HCT116 (cell line): ENCODE results near the gene UQCRC1. TPM values are rescaled to one million over a fixed set of nuclear protein-coding genes. Genes with fewer than 3 reads are reported as not detected.

Experiments used
- ATAC-seq: fragments of 200-7000 bp; cut with Tn5 transposase; 2 replicates; pipeline ENCODE4 v1.9.1; 2020; ENCODE audit warnings: mild to moderate bottlenecking, moderate library complexity
- BruUV-seq: library from RNA; stranded (reverse); fragments of 400-500 nt; replicated peaks from 2 replicates; lab custom pipeline; 2021; lab: Mats Ljungman, UMichigan
- CTCF ChIA-PET: fragments of 300-600 bp; sonication (Branson Sonifier 250); formaldehyde crosslinking; loops from one replicate; lab custom pipeline; 2021; ENCODE audit warnings: antibody characterized with exemption; lab: Charles Lee
- POLR2A ChIA-PET: fragments of 300-600, 350-600 bp; sonication (Branson Sonifier 250); formaldehyde crosslinking; loops from one replicate; lab custom pipeline; 2021; ENCODE audit warnings: antibody characterized with exemption; lab: Charles Lee
- RAD21 ChIA-PET, 2 experiments: fragments of 300-600 bp; sonication (Branson Sonifier 250); formaldehyde crosslinking; loops; one replicate each; lab custom pipeline; 2023; ENCODE audit warnings: low total read pairs in 2 of 2; ENCODE audit not compliant: uncharacterized antibody in 2 of 2, unreplicated experiment in 2 of 2, low non-redundant PET in 1 of 2; lab: Charles Lee
- DNase-seq: peaks from one replicate; pipeline ENCODE4 v3.0.0-alpha.2; 2010; ENCODE audit warnings: low read depth, low spot score
- H2AFZ ChIP-seq: fragments of 200-600 bp; shearing (Covaris generic), sonication (generic); 2 replicates; pipeline ENCODE4 v1.6.1; 2017; ENCODE audit warnings: low read depth, mixed run types, mixed read lengths, antibody characterized with exemption, low read length; ENCODE audit not compliant: poor library complexity, severe bottlenecking
- H3K27ac ChIP-seq: 2 replicates; pipeline ENCODE4 v1.5.1; 2012; ENCODE audit warnings: low read depth, low read length
- H3K27me3 ChIP-seq: fragments of 200-600 bp; sonication (generic); 2 replicates; pipeline ENCODE4 v1.6.1; 2016; ENCODE audit warnings: mixed run types, low read length, mixed read lengths; ENCODE audit not compliant: insufficient read depth
- H3K36me3 ChIP-seq, 2 experiments: fragments of 200-500 bp in 1 of 2; fragments of 200-600 bp in 1 of 2; sonication (Bioruptor generic) in 1 of 2; sonication (generic) in 1 of 2; 2 replicates each; pipeline versions ENCODE4 v1.5.1 to v1.6.1; 2014 to 2016; ENCODE audit warnings: low read length in 2 of 2, inconsistent platforms in 1 of 2, mixed read lengths in 1 of 2, mixed run types in 1 of 2; ENCODE audit not compliant: insufficient read depth in 2 of 2, control insufficient read depth in 1 of 2
- H3K4me1 ChIP-seq, 2 experiments: fragments of 200-600 bp in 1 of 2; sonication (generic) in 1 of 2; 2 replicates each; pipeline versions ENCODE4 v1.5.1 to v1.6.1; 2012 to 2017; ENCODE audit warnings: low read length in 2 of 2, inconsistent platforms in 1 of 2, mild to moderate bottlenecking in 1 of 2, mixed read lengths in 1 of 2, mixed run types in 1 of 2, moderate library complexity in 1 of 2; ENCODE audit not compliant: insufficient read depth in 2 of 2, control insufficient read depth in 1 of 2
- H3K4me2 ChIP-seq: fragments of 200-600 bp; sonication (generic); 2 replicates; pipeline ENCODE4 v1.6.1; 2017; ENCODE audit warnings: mixed run types, low read length, mixed read lengths
- H3K4me3 ChIP-seq, 2 experiments: fragments of 200-600 bp in 1 of 2; sonication (generic) in 1 of 2; replicated peaks in 1 of 2; 2 replicates each; pipeline ENCODE4 v1.5.1; 2011 to 2016; ENCODE audit warnings: low read length in 2 of 2, control low read depth in 1 of 2, low read depth in 1 of 2, mild to moderate bottlenecking in 1 of 2, mixed read lengths in 1 of 2, mixed run types in 1 of 2
- H3K79me2 ChIP-seq: fragments of 200-600 bp; sonication (generic); 2 replicates; pipeline ENCODE4 v1.6.1; 2017; ENCODE audit warnings: mild to moderate bottlenecking, mixed run types, low read length, moderate library complexity, mixed read lengths; ENCODE audit not compliant: insufficient read depth
- H3K9ac ChIP-seq: fragments of 200-600 bp; sonication (generic); 2 replicates; pipeline ENCODE4 v1.6.1; 2016; ENCODE audit warnings: low read length, mixed read lengths
- H3K9me2 ChIP-seq: fragments of 200-600 bp; sonication (generic), shearing (Covaris generic); 2 replicates; pipeline ENCODE4 v1.6.1; 2017; ENCODE audit warnings: mixed run types, mild to moderate bottlenecking, moderate library complexity; ENCODE audit not compliant: insufficient read depth
- H3K9me3 ChIP-seq, 2 experiments: fragments of 200-500 bp in 1 of 2; fragments of 200-600 bp in 1 of 2; sonication (Bioruptor generic) in 1 of 2; sonication (generic) in 1 of 2; 2 replicates each; pipeline ENCODE4 v1.6.1; 2014 to 2017; ENCODE audit warnings: low read length in 2 of 2, mixed read lengths in 2 of 2, inconsistent platforms in 1 of 2, low read depth in 1 of 2, mild to moderate bottlenecking in 1 of 2, mixed run types in 1 of 2, moderate library complexity in 1 of 2; ENCODE audit not compliant: control insufficient read depth in 1 of 2, insufficient read depth in 1 of 2
- H4K20me1 ChIP-seq: fragments of 200-600 bp; sonication (generic), shearing (Covaris generic); 2 replicates; pipeline ENCODE4 v1.6.1; 2017; ENCODE audit warnings: mixed run types, mild to moderate bottlenecking, moderate library complexity; ENCODE audit not compliant: insufficient read depth
- ATF3 ChIP-seq: IDR thresholded peaks from 2 replicates; pipeline ENCODE4 v1.6.1; 2012
- CBX3 ChIP-seq: IDR thresholded peaks from 2 replicates; pipeline ENCODE4 v1.6.1; 2012; ENCODE audit warnings: low read depth
- CEBPB ChIP-seq: IDR thresholded peaks from 2 replicates; pipeline ENCODE4 v1.6.1; 2012; ENCODE audit warnings: low read depth
- CTCF ChIP-seq, 3 experiments: fragments of 200-600 bp in 1 of 3; sonication (generic) in 1 of 3; IDR thresholded peaks in 2 of 3; conservative IDR thresholded peaks in 1 of 3; 2 replicates each; pipeline ENCODE4 v1.5.1; 2012 to 2017; ENCODE audit warnings: low read depth in 2 of 3, low read length in 2 of 3, antibody characterized with exemption in 1 of 3, borderline replicate concordance in 1 of 3, control low read depth in 1 of 3, mild to moderate bottlenecking in 1 of 3, mixed read lengths in 1 of 3, mixed run types in 1 of 3, moderate library complexity in 1 of 3; ENCODE audit not compliant: insufficient read depth in 1 of 3
- EGR1 ChIP-seq: IDR thresholded peaks from 2 replicates; pipeline ENCODE4 v1.6.1; 2012; ENCODE audit warnings: low read depth
- EZH2 ChIP-seq: fragments of 200-600 bp; sonication (generic); IDR thresholded peaks from 2 replicates; pipeline ENCODE4 v1.6.1; 2017; ENCODE audit warnings: antibody characterized with exemption, mixed run types
- EZH2phosphoT487 ChIP-seq: fragments of 200-600 bp; IDR thresholded peaks from 2 replicates; pipeline ENCODE4 v1.6.1; 2018; ENCODE audit warnings: antibody characterized with exemption, borderline replicate concordance
- JUND ChIP-seq: IDR thresholded peaks from 2 replicates; pipeline ENCODE4 v1.6.1; 2012
- MAX ChIP-seq: IDR thresholded peaks from 2 replicates; pipeline ENCODE4 v1.6.1; 2012
- POLR2A ChIP-seq: IDR thresholded peaks from 2 replicates; pipeline ENCODE4 v1.7.0; 2011; ENCODE audit warnings: borderline replicate concordance; ENCODE audit not compliant: insufficient read depth, insufficient read length; ENCODE audit errors: extremely low read depth
- RAD21 ChIP-seq: IDR thresholded peaks from 2 replicates; pipeline ENCODE4 v1.6.1; 2012; ENCODE audit warnings: low read depth, mild to moderate bottlenecking
- SIN3A ChIP-seq: IDR thresholded peaks from 2 replicates; pipeline ENCODE4 v1.6.1; 2012; ENCODE audit warnings: low read depth
- TCF7L2 ChIP-seq: IDR thresholded peaks from 2 replicates; pipeline ENCODE4 v1.7.0; 2011; ENCODE audit warnings: borderline replicate concordance, inconsistent platforms; ENCODE audit not compliant: insufficient read depth, insufficient read length; ENCODE audit errors: extremely low read depth
- YY1 ChIP-seq: IDR thresholded peaks from 2 replicates; pipeline ENCODE4 v1.6.1; 2011; ENCODE audit warnings: low read length, low read depth, moderate library complexity, mild to moderate bottlenecking; ENCODE audit not compliant: insufficient replicate concordance; ENCODE audit errors: extremely low read depth
- ZBTB33 ChIP-seq: IDR thresholded peaks from 2 replicates; pipeline ENCODE4 v1.6.1; 2011; ENCODE audit warnings: mild to moderate bottlenecking, low read length, moderate library complexity; ENCODE audit not compliant: insufficient replicate concordance; ENCODE audit errors: extremely low read depth
- ZFX ChIP-seq: fragments of 450-650 bp; IDR thresholded peaks from 2 replicates; pipeline ENCODE4 v1.6.1; 2017
- ZNF274 ChIP-seq: fragments of 200-500 bp; sonication (Bioruptor generic); IDR thresholded peaks from 2 replicates; pipeline ENCODE4 v1.6.1; 2014; ENCODE audit warnings: mild to moderate bottlenecking, low read depth, low read length, inconsistent platforms
- intact Hi-C: fragments of 100-400 bp; cut with micrococcal nuclease; formaldehyde crosslinking; loops from 2 replicates; pipeline ENCODE4 v1.10.0; 2022
- total RNA-seq: library from RNA; stranded (reverse); gene quantifications from one replicate; pipeline ENCODE4 v1.2.1, GENCODE V29; 2021; ENCODE audit not compliant: unreplicated experiment

UQCRC1 gene
- total RNA-seq, 1 experiment from 2014 or later, result 318 TPM

GRCh38 chr3:48553361-48553760 lies 56.1 kb downstream of the UQCRC1 start:
- H3K9ac ChIP-seq, result no peak overlapping the region
- intact Hi-C loops, result loop anchor here (10.0 kb wide), 1 partner anchor 111 kb away; the partner anchor contains the start of gene CELSR3
- CTCF ChIA-PET, result interaction anchor here (3.4 kb wide), 1 partner anchor 117 kb away, joined by 16 read pairs; no protein-coding TSS in a partner anchor
- no TSS peak for BruUV-seq
- TF ChIP-seq TCF7L2 (no peak), ZBTB33 (no peak), POLR2A (no peak), EZH2phosphoT487 (no peak), JUND (no peak), RAD21 (no peak), ZNF274 (no peak), CBX3 (no peak), EZH2 (no peak), ZFX (no peak), YY1 (no peak), CEBPB (no peak), MAX (no peak), ATF3 (no peak), EGR1 (no peak), CTCF (IDR thresholded peaks at IDR 0.05 in 2 of 3, conservative IDR thresholded peaks at IDR 0.05 in 1 of 3; ENCODE audit: borderline replicate concordance in 1 of 3, insufficient read depth in 1 of 3, low read depth in 2 of 3, low read length in 2 of 3) (no peak), SIN3A (no peak)
- TF ChIP-seq, all 23 proteins: peak for 0
- DNase-seq (no peak), ATAC-seq (no peak)
- Histone ChIP-seq H3K27me3 (no peaks in the 10 kb centered on the region), H3K36me3 (peaks cover 2 to 4% of the 10 kb centered on the region in 2 experiments; a peak in 1 of 4 replicates), H3K27ac (no peak overlapping the region), H3K9me3 (no peaks in the 10 kb centered on the region), H3K4me1 (peaks cover 8 to 43% of the 10 kb centered on the region in 2 experiments), H3K4me3 (no peak overlapping the region), H2AFZ (no peak overlapping the region), H3K79me2 (peaks cover 22% of the 10 kb centered on the region; the same call in 1 of the 2 replicates), H3K9me2 (no peaks in the 10 kb centered on the region), H3K4me2 (no peak overlapping the region), H4K20me1 (no peaks in the 10 kb centered on the region)
- POLR2A ChIA-PET, result no interaction called here
- RAD21 ChIA-PET, result no interaction called here
